Stimulated activated naive B cell treated with anti-CD40 and anti-IgM and Interleukin-4, amounts not matched to agents 10 μg/mL and 1 μg/mL and 100 μg/mL, for 72 hours (primary cell): ENCODE measurements around the gene IL26.

Experiments
- ATAC-seq, 2 donors: fragments of 150-1000 bp; cut with Tn5 transposase; replicated peaks; 2 replicates each; pipeline ENCODE4 v1.10.0; 2021; ENCODE audit warnings: moderate library complexity in 1 of 2
- DNase-seq: peaks from one replicate; pipeline ENCODE4 v3.0.0; 2021
- H3K27ac Mint-ChIP-seq: one replicate; pipeline ENCODE4 v1.8.0; 2022; ENCODE audit warnings: mild to moderate bottlenecking, mixed read lengths
- H3K27me3 Mint-ChIP-seq, 2 donors: one replicate each; pipeline ENCODE4 v1.8.0; 2022; ENCODE audit warnings: mixed read lengths in 2 of 2
- H3K36me3 Mint-ChIP-seq, 2 donors: one replicate each; pipeline ENCODE4 v1.8.0; 2022; ENCODE audit warnings: mixed read lengths in 2 of 2, mild to moderate bottlenecking in 1 of 2
- H3K4me1 Mint-ChIP-seq, 2 donors: one replicate each; pipeline ENCODE4 v1.8.0; 2022; ENCODE audit warnings: mixed read lengths in 2 of 2, mild to moderate bottlenecking in 1 of 2
- H3K4me3 Mint-ChIP-seq, 2 donors: one replicate each; pipeline ENCODE4 v1.8.0; 2022; ENCODE audit warnings: mild to moderate bottlenecking in 2 of 2, mixed read lengths in 2 of 2, moderate library complexity in 1 of 2
- H3K9me3 Mint-ChIP-seq, 2 donors: one replicate each; pipeline ENCODE4 v1.8.0; 2022; ENCODE audit warnings: mixed read lengths in 2 of 2, mild to moderate bottlenecking in 1 of 2

IL26 gene

DNA sequence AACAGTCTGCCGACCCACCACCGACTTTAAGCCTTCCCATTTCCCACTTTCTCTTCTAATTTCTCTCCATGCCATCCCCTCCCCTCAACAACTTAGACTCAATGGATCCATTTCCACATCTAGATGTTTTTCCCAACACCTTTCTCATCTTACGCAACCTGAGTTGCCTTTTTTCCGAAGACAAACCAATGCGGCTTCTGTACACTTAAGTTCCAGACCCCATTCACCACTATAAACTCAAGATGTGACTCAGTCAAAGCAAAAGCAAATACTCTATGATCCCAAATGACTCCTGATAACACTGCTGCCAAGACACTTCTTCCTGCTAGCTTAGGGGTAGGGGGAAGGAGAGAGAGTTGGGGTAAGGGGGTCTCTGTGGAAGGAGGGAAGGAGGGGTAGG is 26.5 kb upstream of the IL26 start:
- Mint-ChIP-seq H3K27ac (no peak overlapping the region), H3K4me3 (no peak overlapping the region), H3K9me3 (no peaks in the 10 kb centered on the region), H3K36me3 (no peaks in the 10 kb centered on the region), H3K27me3 (peaks cover 13 to 15% of the 10 kb centered on the region in 2 donors), H3K4me1 (no peaks in the 10 kb centered on the region)
- ATAC-seq: no peak
- no peak for DNase-seq

DNA sequence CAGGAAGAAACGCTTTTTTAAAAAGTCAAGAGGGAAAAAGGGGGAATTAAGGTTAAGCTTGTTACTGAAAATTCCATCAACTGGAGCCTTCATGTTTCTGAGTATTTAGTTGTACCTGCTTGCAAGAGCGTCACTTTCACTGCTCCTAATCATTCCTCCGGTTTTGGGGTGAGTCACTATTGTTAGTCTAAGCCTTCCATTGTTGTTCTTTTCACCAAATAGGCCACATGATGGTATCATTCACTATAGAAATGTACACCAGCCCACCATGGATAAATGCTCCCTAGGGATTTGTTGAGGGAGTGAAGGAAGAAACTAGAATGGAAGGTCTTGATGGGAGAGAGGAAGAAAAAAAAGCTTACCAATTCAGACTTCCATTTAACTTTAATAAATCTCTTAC is 24.8 kb upstream of the IL26 start:
- Mint-ChIP-seq H3K9me3 (no peaks in the 10 kb centered on the region), H3K4me1 (no peaks in the 10 kb centered on the region), H3K27ac (no peak overlapping the region), H3K27me3 (peaks cover 13 to 15% of the 10 kb centered on the region in 2 donors), H3K36me3 (no peaks in the 10 kb centered on the region), H3K4me3 (no peak overlapping the region)
- DNase-seq: no peak
- no peak for ATAC-seq

DNA sequence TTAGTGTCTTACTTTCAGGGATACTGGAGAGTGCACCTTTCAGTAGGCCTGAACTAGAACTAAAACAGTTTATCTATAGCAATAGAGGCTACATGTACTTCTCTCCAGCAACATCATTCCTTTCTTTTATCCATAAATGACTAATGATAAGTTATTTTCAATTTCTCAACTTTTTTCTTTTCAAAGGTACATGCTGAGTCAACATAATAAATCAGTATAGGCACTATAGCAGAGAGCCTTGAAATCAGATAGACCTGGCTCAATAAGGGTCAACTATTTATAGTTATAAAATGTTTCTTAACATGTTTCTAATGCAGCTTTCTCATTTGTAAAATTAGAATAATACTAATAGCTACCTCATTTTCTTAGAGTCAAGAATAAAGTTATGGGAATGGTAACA is 22.2 kb upstream of the IL26 start:
- Mint-ChIP-seq H3K27ac (no peak overlapping the region), H3K27me3 (peaks cover 8 to 14% of the 10 kb centered on the region in 2 donors), H3K4me3 (no peak overlapping the region), H3K4me1 (no peaks in the 10 kb centered on the region), H3K9me3 (no peaks in the 10 kb centered on the region), H3K36me3 (no peaks in the 10 kb centered on the region)
- no peak for ATAC-seq
- DNase-seq: no peak

DNA sequence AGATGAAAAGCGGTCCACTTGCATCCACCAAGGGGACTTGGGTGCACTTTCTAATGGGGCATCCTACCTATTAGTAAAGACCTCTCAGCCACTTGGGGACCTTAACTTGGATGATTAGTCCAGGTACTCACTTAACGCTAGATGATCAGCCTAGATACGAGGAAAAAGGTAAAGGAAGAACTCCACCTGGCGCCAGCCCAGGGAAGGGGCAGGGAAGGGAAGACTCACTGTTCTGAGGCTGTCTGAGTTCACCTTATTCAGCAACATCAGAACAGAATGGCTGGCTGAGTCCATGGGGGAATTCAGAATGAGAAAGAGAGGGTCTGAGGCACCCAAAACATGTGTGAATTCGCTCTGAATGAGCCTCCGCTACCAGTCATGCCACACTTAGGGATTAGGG is 20.7 kb upstream of the IL26 start:
- ATAC-seq (no peak), DNase-seq (no peak)
- H3K27ac Mint-ChIP-seq: no peak overlapping the region
- H3K27me3 Mint-ChIP-seq: peaks cover 0 to 5% of the 10 kb centered on the region in 2 donors
- peaks cover 0 to 1% of the 10 kb centered on the region in 2 donors for H3K4me1 Mint-ChIP-seq
- no peak overlapping the region for H3K4me3 Mint-ChIP-seq
- no peaks in the 10 kb centered on the region for H3K36me3 Mint-ChIP-seq
- H3K9me3 Mint-ChIP-seq: no peaks in the 10 kb centered on the region

DNA sequence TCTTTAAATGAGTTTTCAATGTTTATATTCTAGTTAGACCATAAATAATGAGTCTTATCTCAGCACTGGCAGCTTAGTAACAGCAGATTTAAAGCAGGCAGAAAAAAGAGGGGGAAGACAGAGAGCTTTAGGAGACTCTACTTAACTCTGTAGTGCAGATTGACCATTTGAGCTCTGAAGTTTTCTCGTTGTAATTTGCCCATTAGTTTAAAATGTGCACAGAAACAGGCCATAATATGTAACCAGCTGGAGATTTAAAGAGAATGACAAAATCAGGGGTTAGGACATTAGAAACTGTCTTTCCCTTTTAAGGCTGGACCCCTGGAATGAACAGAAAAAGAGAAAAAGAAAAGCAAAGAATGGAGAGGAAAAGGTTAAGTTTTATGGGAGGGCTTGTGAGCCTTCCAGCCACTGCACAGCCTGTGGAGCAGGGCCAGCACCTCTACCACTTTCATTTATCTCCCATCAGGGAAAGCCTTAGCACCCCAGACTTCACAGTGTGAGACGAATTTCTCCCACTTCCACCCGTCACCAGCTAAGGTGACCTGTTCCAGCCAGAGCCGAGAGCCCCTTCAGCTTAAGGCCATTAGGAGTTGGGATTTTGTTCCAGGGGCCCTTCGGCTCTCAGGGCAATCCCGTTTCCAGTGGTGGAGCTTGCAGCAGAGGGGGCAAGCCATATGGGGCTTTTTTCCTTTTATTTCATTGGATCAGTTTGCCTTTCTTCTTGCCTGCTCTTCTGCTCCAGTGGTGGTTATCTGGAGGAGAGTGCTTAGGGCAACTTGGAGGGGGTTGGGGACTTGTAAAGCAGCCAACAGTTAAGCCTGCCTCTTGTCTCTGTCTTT is 19.8 kb upstream of the IL26 start:
- DNase-seq (no peak), ATAC-seq (no peak)
- H3K4me1 Mint-ChIP-seq: peaks cover 7 to 11% of the 10 kb centered on the region in 2 donors
- no peaks in the 10 kb centered on the region for H3K36me3 Mint-ChIP-seq
- no peak overlapping the region for H3K27ac Mint-ChIP-seq
- peaks cover 0 to 5% of the 10 kb centered on the region in 2 donors for H3K27me3 Mint-ChIP-seq
- no peaks in the 10 kb centered on the region for H3K9me3 Mint-ChIP-seq
- no peak overlapping the region for H3K4me3 Mint-ChIP-seq

DNA sequence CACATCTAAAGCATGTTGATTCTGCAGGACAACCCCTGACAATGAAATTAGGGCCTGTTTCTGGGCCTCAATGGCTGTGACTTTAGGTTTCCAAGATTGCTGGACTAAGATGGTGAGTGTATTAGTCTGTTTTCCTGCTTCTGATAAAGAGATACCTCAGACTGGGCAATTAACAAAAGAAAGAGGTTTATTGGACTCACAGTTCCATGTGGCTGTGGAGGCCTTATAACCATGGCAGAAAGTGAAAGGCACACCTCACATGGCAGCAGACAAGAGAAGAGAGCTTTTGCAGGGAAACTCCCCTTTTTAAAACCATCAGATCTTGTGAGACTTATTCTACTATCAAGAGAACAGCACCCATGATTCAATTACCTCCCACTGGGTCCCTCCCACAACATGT is 17.2 kb upstream of the IL26 start:
- ATAC-seq (no peak), DNase-seq (no peak)
- no peaks in the 10 kb centered on the region for H3K36me3 Mint-ChIP-seq
- H3K9me3 Mint-ChIP-seq: no peaks in the 10 kb centered on the region
- H3K4me3 Mint-ChIP-seq: no peak overlapping the region
- no peaks in the 10 kb centered on the region for H3K27me3 Mint-ChIP-seq
- H3K4me1 Mint-ChIP-seq: peaks cover 13 to 19% of the 10 kb centered on the region in 2 donors
- no peak overlapping the region for H3K27ac Mint-ChIP-seq

DNA sequence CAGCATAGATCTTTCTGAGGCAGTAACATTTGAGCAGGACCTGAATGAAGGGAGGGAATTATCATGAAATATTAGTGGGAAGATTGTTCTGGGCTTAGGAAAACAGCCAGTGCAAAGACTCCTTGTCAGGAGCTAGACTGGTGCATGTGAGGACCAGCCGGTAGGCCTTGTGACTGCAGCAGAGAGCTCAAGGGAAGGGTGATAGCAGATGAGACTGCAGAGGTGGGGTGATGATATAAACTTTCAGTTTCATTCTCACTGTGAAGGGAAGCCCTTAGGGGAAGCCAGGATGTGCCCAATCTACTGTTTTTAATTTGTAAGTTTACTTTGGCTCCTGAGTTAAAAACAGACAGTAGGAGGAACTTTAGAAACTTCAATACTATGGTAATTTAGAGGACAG is 15.4 kb upstream of the IL26 start:
- H3K4me1 Mint-ChIP-seq: peaks cover 24 to 35% of the 10 kb centered on the region in 2 donors
- no peaks in the 10 kb centered on the region for H3K27me3 Mint-ChIP-seq
- peak; percentile 31 for DNase-seq
- peak overlapping the region; percentile 60 for H3K27ac Mint-ChIP-seq
- H3K36me3 Mint-ChIP-seq: no peaks in the 10 kb centered on the region
- ATAC-seq: peak; percentile 96 to 97
- H3K9me3 Mint-ChIP-seq: no peaks in the 10 kb centered on the region
- H3K4me3 Mint-ChIP-seq: peak overlapping the region; percentile 39 to 42

DNA sequence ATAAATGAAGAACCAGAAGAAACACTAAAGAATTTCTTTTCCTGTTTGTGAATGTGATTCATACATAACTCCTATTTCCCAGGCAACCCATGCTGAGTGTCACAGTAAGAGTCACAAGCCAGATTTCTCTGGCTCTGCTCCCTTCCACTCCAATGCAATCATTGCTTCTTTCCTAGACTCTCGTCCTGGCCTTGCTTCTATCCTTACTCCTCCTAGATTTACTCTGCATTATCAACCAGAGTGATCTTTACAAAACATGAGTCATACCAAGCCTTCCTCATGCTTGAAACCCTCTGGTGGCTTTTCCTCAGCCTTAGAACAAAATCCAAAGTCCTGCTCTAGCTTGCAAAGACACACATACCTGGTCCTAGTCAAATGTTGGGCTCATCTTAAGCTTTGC is 14.5 kb upstream of the IL26 start:
- DNase-seq (no peak), ATAC-seq (no peak)
- Mint-ChIP-seq H3K27me3 (no peaks in the 10 kb centered on the region), H3K4me3 (no peak overlapping the region), H3K4me1 (peaks cover 24 to 41% of the 10 kb centered on the region in 2 donors), H3K9me3 (no peaks in the 10 kb centered on the region), H3K27ac (no peak overlapping the region), H3K36me3 (no peaks in the 10 kb centered on the region)

DNA sequence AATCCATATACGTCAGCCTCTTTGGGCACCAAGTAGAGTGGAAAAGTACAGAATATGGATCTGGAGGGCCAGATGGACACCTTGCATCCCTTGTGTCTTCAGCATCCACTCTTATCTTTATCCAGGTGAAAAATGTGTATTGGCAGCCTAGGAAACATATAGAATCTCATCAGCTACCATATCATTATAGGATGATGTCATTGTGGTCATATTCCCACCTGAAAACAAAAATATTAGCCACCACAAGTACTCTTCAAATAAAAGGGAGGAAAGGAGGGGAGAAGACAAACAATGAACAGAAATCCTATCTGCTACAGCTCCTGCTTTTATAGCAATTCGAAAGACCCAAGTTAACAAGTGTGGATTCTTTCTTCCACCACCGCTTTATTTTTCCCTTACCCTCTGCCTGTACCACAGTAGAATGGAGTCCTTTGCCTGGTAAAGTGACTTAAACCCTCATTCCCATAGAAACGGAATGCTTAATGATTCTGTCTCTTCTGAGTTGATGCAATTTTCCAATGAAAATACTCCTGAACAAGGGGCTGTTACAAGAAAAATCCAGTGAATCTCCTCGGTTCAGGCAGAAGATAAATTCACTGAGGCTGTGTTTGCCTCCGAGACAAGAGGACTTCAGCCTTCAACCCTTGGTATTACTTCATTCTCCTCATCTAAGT is 13.8 kb upstream of the IL26 start:
- Mint-ChIP-seq H3K27ac (no peak overlapping the region), H3K9me3 (no peaks in the 10 kb centered on the region), H3K4me1 (peaks cover 24 to 41% of the 10 kb centered on the region in 2 donors), H3K4me3 (no peak overlapping the region), H3K36me3 (no peaks in the 10 kb centered on the region), H3K27me3 (no peaks in the 10 kb centered on the region)
- DNase-seq (no peak), ATAC-seq (no peak)

DNA sequence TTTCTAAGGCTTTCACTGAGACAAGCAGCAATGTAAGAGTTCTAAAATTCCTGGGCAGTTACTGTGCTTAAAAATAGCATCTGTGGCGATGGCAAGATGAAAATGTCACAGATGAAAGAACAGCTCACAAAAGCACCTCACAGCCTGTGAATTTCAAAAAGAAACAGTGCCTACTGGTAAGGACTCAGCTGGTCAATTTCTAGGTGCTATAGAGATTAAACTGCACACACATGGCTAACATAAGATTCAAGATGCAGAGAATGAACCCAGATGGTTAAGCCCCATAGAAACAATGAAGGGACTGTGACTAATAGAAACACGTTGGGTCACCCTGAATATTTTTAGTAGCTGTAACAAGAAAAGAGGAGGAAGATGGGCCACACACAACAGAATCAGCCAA is 12.0 kb upstream of the IL26 start:
- Mint-ChIP-seq H3K9me3 (no peaks in the 10 kb centered on the region), H3K27me3 (no peaks in the 10 kb centered on the region), H3K4me3 (no peak overlapping the region), H3K4me1 (peaks cover 24 to 41% of the 10 kb centered on the region in 2 donors), H3K27ac (peak overlapping the region; percentile 92), H3K36me3 (no peaks in the 10 kb centered on the region)
- no peak for ATAC-seq
- no peak for DNase-seq

DNA sequence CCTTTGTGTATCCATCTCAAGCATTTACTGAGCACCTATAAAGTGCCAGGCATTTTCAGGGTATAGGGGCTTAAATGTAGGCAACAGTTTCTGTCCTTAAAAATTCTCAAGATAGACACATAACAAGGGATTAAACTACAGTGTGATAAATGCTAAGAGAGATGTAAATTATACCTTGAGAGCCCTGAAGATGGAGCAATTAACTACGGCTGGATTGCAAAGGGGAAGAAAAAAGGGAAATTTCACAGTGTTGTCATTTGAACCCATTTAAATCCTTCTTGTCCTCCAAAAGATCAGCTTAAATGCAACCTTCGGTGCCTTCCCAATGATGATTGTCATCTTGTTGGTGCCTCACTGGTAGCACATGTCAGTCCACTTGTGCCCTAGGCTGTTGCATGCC is 11.5 kb upstream of the IL26 start:
- Mint-ChIP-seq H3K27me3 (no peaks in the 10 kb centered on the region), H3K4me1 (peaks cover 24 to 41% of the 10 kb centered on the region in 2 donors), H3K36me3 (no peaks in the 10 kb centered on the region), H3K27ac (peak overlapping the region; percentile 92), H3K4me3 (peak overlapping the region; percentile 82 to 87), H3K9me3 (no peaks in the 10 kb centered on the region)
- ATAC-seq (no peak), DNase-seq (no peak)

DNA sequence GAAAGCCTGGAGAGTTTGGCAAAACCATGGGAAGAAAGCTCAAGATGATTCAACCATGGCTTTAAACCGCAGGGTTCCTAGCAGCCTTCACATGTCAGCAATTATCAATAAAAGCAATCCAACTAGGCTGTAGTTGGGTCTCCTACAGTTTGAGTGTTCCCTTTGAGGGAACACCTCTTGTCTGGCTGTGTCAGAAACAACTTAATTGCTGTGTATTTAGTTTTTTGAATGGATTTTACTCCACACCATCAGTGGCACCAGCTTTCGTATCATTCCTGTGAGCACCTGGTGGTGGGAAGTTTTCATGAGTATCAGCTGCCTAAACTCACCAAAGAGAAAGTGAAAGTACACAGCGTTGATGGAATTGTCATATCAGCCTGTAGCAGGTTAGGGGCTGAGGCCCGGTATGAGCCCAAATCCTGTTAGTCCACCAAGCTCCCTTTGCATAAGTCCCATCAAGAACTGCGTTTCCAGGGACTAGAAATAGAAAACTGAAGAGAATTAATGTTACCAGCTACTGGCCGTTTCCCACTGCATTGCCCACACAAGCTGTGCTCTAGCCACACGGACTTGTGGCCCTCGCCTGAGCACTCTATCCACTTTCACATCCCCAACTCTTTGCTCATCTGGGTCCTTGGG is 10.9 kb upstream of the IL26 start:
- no peaks in the 10 kb centered on the region for H3K27me3 Mint-ChIP-seq
- DNase-seq (peak; percentile 24), ATAC-seq (peak; percentile 71 to 74)
- no peaks in the 10 kb centered on the region for H3K9me3 Mint-ChIP-seq
- peaks cover 24 to 41% of the 10 kb centered on the region in 2 donors for H3K4me1 Mint-ChIP-seq
- H3K4me3 Mint-ChIP-seq: peak overlapping the region; percentile 82 to 87
- H3K27ac Mint-ChIP-seq: peak overlapping the region; percentile 92
- no peaks in the 10 kb centered on the region for H3K36me3 Mint-ChIP-seq

DNA sequence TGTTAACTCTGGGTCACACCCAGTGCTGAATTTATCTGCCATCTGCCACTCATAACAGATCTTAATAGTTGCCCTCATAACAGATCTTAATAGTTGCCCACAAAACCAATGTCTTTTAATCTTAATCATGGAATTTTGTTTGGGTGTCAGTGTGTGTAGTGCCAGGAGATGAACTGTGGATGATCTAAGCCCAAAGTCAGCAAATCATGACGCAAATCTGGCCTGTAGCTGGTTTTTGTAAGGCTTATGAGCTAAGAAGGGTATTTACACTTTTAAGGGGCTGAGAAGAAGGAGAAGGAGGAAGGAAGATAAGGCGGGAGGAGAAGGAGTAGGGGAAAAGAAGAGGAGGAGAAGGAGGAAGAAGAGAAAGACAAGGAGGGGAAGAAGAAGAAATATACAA is 10.0 kb upstream of the IL26 start:
- Mint-ChIP-seq H3K4me1 (peaks cover 19 to 32% of the 10 kb centered on the region in 2 donors), H3K36me3 (no peaks in the 10 kb centered on the region), H3K9me3 (no peaks in the 10 kb centered on the region), H3K4me3 (peak overlapping the region in 1 of 2 donors; percentile 15), H3K27me3 (no peaks in the 10 kb centered on the region), H3K27ac (no peak overlapping the region)
- no peak for ATAC-seq
- DNase-seq: no peak

DNA sequence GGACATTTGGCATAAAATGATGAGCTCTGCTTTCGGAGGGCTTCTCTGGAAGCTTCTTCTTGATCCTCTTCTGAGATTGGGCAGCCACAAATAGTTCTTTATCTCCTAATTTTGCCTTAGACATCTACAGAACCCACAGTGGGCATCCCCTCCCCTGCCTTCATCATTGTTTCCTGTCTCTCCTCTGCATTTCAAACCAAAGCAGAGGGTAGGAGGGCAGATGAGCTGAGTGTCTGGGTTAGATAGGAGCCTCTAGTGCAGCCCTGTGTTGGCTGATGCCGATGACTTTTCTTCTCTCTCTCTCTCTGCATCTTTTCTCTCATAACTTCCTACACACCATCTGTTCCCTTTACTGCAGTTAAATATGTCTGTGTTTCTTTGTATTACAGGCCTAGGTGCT is 8.5 kb upstream of the IL26 start:
- H3K4me1 Mint-ChIP-seq: peaks cover 13 to 25% of the 10 kb centered on the region in 2 donors
- no peaks in the 10 kb centered on the region for H3K36me3 Mint-ChIP-seq
- DNase-seq (no peak), ATAC-seq (no peak)
- H3K4me3 Mint-ChIP-seq: no peak overlapping the region
- H3K9me3 Mint-ChIP-seq: no peaks in the 10 kb centered on the region
- H3K27me3 Mint-ChIP-seq: no peaks in the 10 kb centered on the region
- H3K27ac Mint-ChIP-seq: no peak overlapping the region

DNA sequence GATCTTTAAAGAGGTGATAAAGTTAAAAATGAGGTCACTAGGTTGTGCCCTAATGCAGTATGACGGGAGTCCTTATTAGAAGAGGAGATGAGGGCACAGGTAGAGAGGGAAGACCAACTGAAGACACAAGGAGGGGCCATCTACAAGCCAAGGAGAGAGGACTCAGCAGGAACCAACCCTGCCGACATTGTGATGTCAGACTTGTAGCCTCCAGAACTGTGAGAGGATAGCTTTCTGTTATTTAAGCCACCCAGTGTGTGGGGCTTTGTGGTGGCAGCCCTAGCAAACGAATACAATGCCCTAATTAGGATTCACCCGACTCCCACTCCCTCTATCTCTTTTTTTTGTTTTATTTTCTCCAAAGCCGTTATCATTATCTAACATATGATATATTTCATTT is 7.9 kb upstream of the IL26 start:
- Mint-ChIP-seq H3K27me3 (no peaks in the 10 kb centered on the region), H3K9me3 (no peaks in the 10 kb centered on the region), H3K4me1 (peaks cover 13 to 25% of the 10 kb centered on the region in 2 donors), H3K36me3 (no peaks in the 10 kb centered on the region), H3K4me3 (no peak overlapping the region), H3K27ac (no peak overlapping the region)
- DNase-seq (no peak), ATAC-seq (no peak)
